Pancreas (tissue), 10 donors: ENCODE measurements around the gene GRK5. TPM values are rescaled to one million over a fixed set of nuclear protein-coding genes. Genes with fewer than 3 reads are reported as not detected.

Source experiments
- ATAC-seq, 4 donors: fragments of 200-7000 bp; cut with Tn5 transposase; one replicate each; pipeline versions ENCODE4 v1.8.0 to v1.9.1; 2020; ENCODE audit warnings: mild to moderate bottlenecking in 4 of 4, moderate library complexity in 4 of 4
- DNase-seq, 6 donors: peaks; one replicate each; pipeline ENCODE4 v3.0.0-alpha.2; 2020
- FAIRE-seq: peaks from 2 replicates; lab custom pipeline; 2012; peaks lifted over from hg19 to GRCh38; lab: Jason Lieb, UNC
- H3K27ac ChIP-seq, 4 donors: fragments of 200-600 bp; sonication (generic); 1 replicate in 3 of 4; 2 replicates in 1 of 4; pipeline versions ENCODE4 v1.5.0 to v1.8.0; 2020
- H3K27me3 ChIP-seq, 4 donors: fragments of 200-600 bp; one replicate each; pipeline ENCODE4 v1.8.0; 2021
- H3K36me3 ChIP-seq, 3 donors: fragments of 200-600 bp; sonication (generic) in 1 of 3; one replicate each; pipeline versions ENCODE4 v1.5.0 to v1.8.0; 2020 to 2021
- H3K4me1 ChIP-seq, 3 donors: fragments of 200-600 bp; one replicate each; pipeline ENCODE4 v1.8.0; 2021
- H3K4me3 ChIP-seq, 4 donors: fragments of 200-600 bp; sonication (generic) in 2 of 4; one replicate each; pipeline versions ENCODE4 v1.5.0 to v1.8.0; 2020 to 2021
- H3K9me3 ChIP-seq, 4 donors: fragments of 200-600 bp; one replicate each; pipeline ENCODE4 v1.8.0; 2021
- WGBS, 2 donors: extraction: QIAGEN DNeasy Blood & Tissue Kit; methylation state at CpG; one replicate each; pipeline ENCODE4 v1.1.7; 2013; 5-methylcytosine and 5-hydroxymethylcytosine counted together
- intact Hi-C, 3 donors: fragments of 100-400 bp; cut with DNase I; formaldehyde crosslinking; loops; one replicate each; pipeline versions ENCODE4 v1.11.1 to v1.14.2; 2022
- polyA plus RNA-seq, 2 donors: library from polyadenylated mRNA; stranded (reverse); fragments of 200-250 nt; gene quantifications; one replicate each; pipeline ENCODE4 v1.2.3, GENCODE V29; 2013
- total RNA-seq, 6 donors: library from RNA; stranded (reverse); fragmentation: NEBNext Ultra II Directional in 4 of 6; extraction: Animal tissue kit (Norgen Biotek cat#: 25700) in 4 of 6; gene quantifications; one replicate each; pipeline versions ENCODE4 v1.2.1 to v1.2.4, GENCODE V29; 2021 to 2023
- TF ChIP-seq, protein P1 (sequence below), 4 donors: fragments of 200-600 bp; sonication (generic) in 3 of 4; IDR thresholded peaks; one replicate each; pipeline versions ENCODE4 v1.5.0 to v1.8.0; 2021; ENCODE audit warnings: antibody characterized with exemption in 4 of 4
- donor health status: healthy with polysubstance abuse.
- donor health status: DM: no; HTN: no; CAD: no; lungs with moderate emphysema.
- donor health status: DM: no; HTN: no; CAD: no.
- donor health status: control.
- donor health status: control.
- donor health status: Bipolar disorder and iron deficiency.
- donor health status: DM: yes; HTN: yes; CAD: no.
- donor health status: DM: no; HTN: no; CAD: no.
- donor health status: DM: no; HTN: no; CAD: no.
- donor health status: DM: yes; HTN: yes; CAD: no.

The GRK5 gene
- total and polyA plus RNA-seq, 8 donors, result 1.4 to 6.0 (median 2.5) TPM

DNA sequence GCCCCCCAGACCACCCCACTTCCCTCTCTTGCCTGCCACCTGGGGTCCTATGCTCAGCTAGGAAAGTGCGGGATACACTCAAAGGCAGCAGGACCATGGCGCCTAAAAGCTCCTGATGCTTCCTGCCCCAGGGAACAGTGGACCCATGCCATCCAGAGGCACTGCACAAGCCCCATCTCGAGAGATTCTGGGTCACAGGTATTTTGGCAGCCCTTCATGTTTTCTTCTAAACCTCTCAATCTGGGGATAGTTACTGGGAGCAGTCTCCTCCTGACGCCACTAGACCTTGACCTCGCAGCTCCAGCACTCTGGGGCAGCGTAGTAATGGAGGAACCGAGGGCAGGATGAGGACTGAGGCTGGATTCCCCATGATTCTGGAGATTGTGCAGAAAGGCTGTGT, 107.1 kb downstream of the GRK5 start:
- Histone ChIP-seq H3K27ac (no peak overlapping the region), H3K9me3 (no peaks in the 10 kb centered on the region), H3K4me1 (no peaks in the 10 kb centered on the region), H3K27me3 (no peaks in the 10 kb centered on the region), H3K4me3 (no peak overlapping the region), H3K36me3 (no peaks in the 10 kb centered on the region)
- FAIRE-seq (no peak), DNase-seq (no peak), ATAC-seq (no peak)
- TF ChIP-seq, protein P1, sequence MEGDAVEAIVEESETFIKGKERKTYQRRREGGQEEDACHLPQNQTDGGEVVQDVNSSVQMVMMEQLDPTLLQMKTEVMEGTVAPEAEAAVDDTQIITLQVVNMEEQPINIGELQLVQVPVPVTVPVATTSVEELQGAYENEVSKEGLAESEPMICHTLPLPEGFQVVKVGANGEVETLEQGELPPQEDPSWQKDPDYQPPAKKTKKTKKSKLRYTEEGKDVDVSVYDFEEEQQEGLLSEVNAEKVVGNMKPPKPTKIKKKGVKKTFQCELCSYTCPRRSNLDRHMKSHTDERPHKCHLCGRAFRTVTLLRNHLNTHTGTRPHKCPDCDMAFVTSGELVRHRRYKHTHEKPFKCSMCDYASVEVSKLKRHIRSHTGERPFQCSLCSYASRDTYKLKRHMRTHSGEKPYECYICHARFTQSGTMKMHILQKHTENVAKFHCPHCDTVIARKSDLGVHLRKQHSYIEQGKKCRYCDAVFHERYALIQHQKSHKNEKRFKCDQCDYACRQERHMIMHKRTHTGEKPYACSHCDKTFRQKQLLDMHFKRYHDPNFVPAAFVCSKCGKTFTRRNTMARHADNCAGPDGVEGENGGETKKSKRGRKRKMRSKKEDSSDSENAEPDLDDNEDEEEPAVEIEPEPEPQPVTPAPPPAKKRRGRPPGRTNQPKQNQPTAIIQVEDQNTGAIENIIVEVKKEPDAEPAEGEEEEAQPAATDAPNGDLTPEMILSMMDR (IDR thresholded peaks at IDR 0.05), result no peak
- 91 to 92% methylated on average over 7 of the region's 7 CpGs for WGBS, 2 donors
- intact Hi-C loops, result no loop called here

DNA sequence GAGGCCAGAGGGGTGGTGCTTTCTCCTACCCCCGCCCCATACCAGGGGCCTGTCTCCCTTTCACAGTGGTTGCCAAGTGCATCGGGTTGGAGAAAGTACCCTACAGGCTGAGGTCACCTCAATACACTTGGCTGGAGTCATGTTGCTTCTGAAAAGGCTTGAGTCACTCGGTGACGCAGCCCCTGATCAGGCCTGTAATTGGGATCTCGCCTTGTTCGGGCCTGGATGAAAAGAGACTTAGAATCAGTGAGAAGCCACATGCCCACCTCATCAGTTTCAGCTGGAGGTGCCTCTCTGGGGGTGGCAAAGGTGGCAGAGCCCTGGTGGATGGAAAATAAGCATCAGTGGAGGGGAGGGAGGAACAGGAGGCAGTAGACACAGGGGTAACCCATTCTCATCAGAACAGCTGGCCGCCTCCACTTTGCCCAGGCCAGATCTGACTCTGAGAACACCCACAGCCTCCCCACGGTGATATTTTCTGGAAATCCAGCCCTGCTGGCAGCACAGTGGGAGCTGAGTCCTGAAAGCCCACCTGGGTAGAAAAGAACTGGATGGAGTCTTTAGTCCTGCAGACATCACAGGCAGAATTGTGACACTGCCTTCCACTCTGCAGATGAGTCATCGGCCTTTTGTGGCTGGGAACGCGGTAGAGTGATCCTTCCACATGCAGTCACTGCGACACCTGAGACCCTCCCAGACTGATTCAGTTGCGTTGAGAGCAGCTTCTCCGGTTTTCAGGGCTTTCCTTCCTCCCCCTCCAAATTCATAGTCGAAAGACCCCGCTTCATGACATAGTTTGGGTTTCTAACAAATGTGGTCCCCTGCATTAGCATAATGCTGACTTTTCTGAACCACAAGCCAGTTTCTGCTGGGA, 108.0 kb downstream of the GRK5 start:
- Histone ChIP-seq H3K4me3 (no peak overlapping the region), H3K4me1 (no peaks in the 10 kb centered on the region), H3K36me3 (no peaks in the 10 kb centered on the region), H3K27ac (no peak overlapping the region), H3K27me3 (no peaks in the 10 kb centered on the region), H3K9me3 (no peaks in the 10 kb centered on the region)
- DNase-seq, result no peak
- peak in 3 of 4 donors; percentile 43 to 53 (median 53) for ATAC-seq
- TF ChIP-seq, protein P1 (IDR thresholded peaks at IDR 0.05), result no peak
- intact Hi-C loops, result no loop called here
- no peak for FAIRE-seq
- 86 to 93% methylated on average over 16 of the region's 16 CpGs for WGBS, 2 donors

DNA sequence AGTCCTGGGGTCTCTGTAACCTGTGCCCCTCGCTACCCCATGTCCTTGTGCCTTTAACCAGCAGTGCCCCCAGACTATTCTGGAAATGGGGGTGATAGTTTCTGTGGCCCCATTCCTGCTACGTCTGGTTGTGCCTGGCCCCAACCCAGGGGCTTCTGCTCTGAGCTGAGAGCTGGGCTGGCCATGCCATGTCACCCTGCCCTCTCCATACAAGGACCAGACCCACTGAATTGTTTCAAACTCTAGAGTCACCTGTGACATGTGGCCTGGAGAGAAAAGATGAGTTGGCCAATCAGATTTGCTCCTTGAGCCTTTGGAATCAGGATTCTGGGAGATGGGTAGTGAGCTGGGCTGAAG, 108.6 kb downstream of the GRK5 start:
- H3K4me1 ChIP-seq, result no peaks in the 10 kb centered on the region

DNA sequence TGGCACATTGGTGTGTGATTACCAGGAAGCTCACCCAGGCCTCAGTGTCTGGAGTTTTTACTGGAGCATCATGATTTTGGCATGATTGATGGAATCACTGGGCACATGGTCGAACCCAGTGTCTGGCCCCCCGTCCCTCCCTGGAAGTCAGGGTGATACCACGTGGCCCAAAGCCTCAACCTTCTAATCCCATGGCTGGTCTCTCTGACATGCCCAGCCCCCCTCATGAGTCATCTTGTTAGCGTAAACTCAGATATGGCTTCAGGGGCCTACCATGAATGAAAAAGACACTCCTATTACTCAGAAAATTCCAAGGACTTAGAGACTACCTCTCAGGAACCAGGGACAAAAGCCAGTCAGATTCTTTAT, 109.3 kb downstream of the GRK5 start:
- no peaks in the 10 kb centered on the region for H3K9me3 ChIP-seq
- no peak overlapping the region for H3K27ac ChIP-seq
- ATAC-seq (peak in 1 of 4 donors; percentile 12), DNase-seq (no peak), FAIRE-seq (no peak)
- TF ChIP-seq, protein P1 (IDR thresholded peaks at IDR 0.05), result no peak
- intact Hi-C loops, result no loop called here
- H3K4me1 ChIP-seq, result no peaks in the 10 kb centered on the region
- no peaks in the 10 kb centered on the region for H3K36me3 ChIP-seq
- no peak overlapping the region for H3K4me3 ChIP-seq
- WGBS, 2 donors, result 81% methylated on average over 4 of the region's 4 CpGs
- no peaks in the 10 kb centered on the region for H3K27me3 ChIP-seq

More for the DNA sequence above, 108.6 kb downstream of the GRK5 start:
- DNase-seq, result no peak
- 91 to 100% methylated on average over 2 of the region's 2 CpGs for WGBS, 2 donors
- Histone ChIP-seq H3K4me3 (no peak overlapping the region), H3K36me3 (no peaks in the 10 kb centered on the region), H3K27me3 (no peaks in the 10 kb centered on the region), H3K27ac (no peak overlapping the region), H3K9me3 (no peaks in the 10 kb centered on the region)
- intact Hi-C loops, result no loop called here
- no peak for FAIRE-seq
- TF ChIP-seq, protein P1 (IDR thresholded peaks at IDR 0.05), result no peak
- no peak for ATAC-seq
